ENCODE results near the gene SNAI1. TPM values are rescaled to one million over a fixed set of nuclear protein-coding genes. Genes with fewer than 3 reads are reported as not detected.

SNAI1 gene
- total RNA-seq, 2 donors from 2014 or later = 0.78 to 3.3 TPM

- no peaks in the 10 kb centered on the region for H3K27me3 ChIP-seq
- H3K9me3 ChIP-seq = no peaks in the 10 kb centered on the region
- intact Hi-C loops (cut with DNase I) = no loop called here
- H3K36me3 ChIP-seq (replicated peaks in 1 of 2; ENCODE audit: insufficient read depth in 1 of 2, low read depth in 2 of 2) = no peaks in the 10 kb centered on the region
- no peak overlapping the region for H3K4me3 ChIP-seq
- no peak for TF ChIP-seq CTCF (IDR thresholded peaks at IDR 0.05)
- H3K27ac ChIP-seq = no peak overlapping the region
- WGBS, 2 donors = 75 to 91% methylated on average over 14 to 16 of the region's 18 CpGs
- ATAC-seq = no peak
- DNase-seq = no peak
- H3K4me1 ChIP-seq = peaks cover 4% of the 10 kb centered on the region
Observed at GRCh38 chr20:49987868-49988690, 5.3 kb downstream of the SNAI1 start.

GRCh38 chr20:49989234-49990065 lies 6.7 kb downstream of the SNAI1 start:
- ATAC-seq = peak; percentile 43

GRCh38 chr20:49990271-49990720 lies 7.5 kb downstream of the SNAI1 start:
- Histone ChIP-seq H3K36me3 (replicated peaks in 1 of 2; ENCODE audit: insufficient read depth in 1 of 2, low read depth in 2 of 2) (no peaks in the 10 kb centered on the region), H3K4me1 (no peaks in the 10 kb centered on the region), H3K27ac (peak overlapping the region in 2 of 4 donors; percentile 46 to 51), H3K27me3 (no peaks in the 10 kb centered on the region), H3K4me3 (no peak overlapping the region), H3K9me3 (no peaks in the 10 kb centered on the region)
- no peak for TF ChIP-seq CTCF (IDR thresholded peaks at IDR 0.05)
- TF ChIP-seq POLR2A (IDR thresholded peaks at IDR 0.05) = no peak
- ATAC-seq (peak; percentile 29), DNase-seq (no peak)
- intact Hi-C loops (cut with DNase I) = no loop called here
- 28 to 31% methylated on average over 7 to 9 of the region's 9 CpGs for WGBS, 2 donors

More at GRCh38 chr20:49989234-49990065, 6.7 kb downstream of the SNAI1 start:
- Histone ChIP-seq H3K4me3 (no peak overlapping the region), H3K36me3 (replicated peaks in 1 of 2; ENCODE audit: insufficient read depth in 1 of 2, low read depth in 2 of 2) (no peaks in the 10 kb centered on the region), H3K4me1 (no peaks in the 10 kb centered on the region), H3K9me3 (no peaks in the 10 kb centered on the region), H3K27me3 (no peaks in the 10 kb centered on the region), H3K27ac (peak overlapping the region in 2 of 4 donors; percentile 46 to 51)
- intact Hi-C loops (cut with DNase I) = no loop called here
- WGBS, 2 donors = 61 to 67% methylated on average over 18 to 22 of the region's 22 CpGs
- TF ChIP-seq POLR2A (IDR thresholded peaks at IDR 0.05) (no peak), CTCF (IDR thresholded peaks at IDR 0.05) (no peak)
- peak; percentile 26 to 50 (median 40) for DNase-seq

GRCh38 chr20:49993301-49993751 lies 10.5 kb downstream of the SNAI1 start:
- intact Hi-C loops (cut with DNase I) = no loop called here
- no peaks in the 10 kb centered on the region for H3K27me3 ChIP-seq
- no peak overlapping the region for H3K27ac ChIP-seq
- no peaks in the 10 kb centered on the region for H3K36me3 ChIP-seq (replicated peaks in 1 of 2; ENCODE audit: insufficient read depth in 1 of 2, low read depth in 2 of 2)
- H3K4me1 ChIP-seq = peaks cover 7% of the 10 kb centered on the region
- DNase-seq (no peak), ATAC-seq (no peak)
- 67 to 69% methylated on average over 6 of the region's 6 CpGs for WGBS, 2 donors
- no peaks in the 10 kb centered on the region for H3K9me3 ChIP-seq
- TF ChIP-seq POLR2A (IDR thresholded peaks at IDR 0.05) (no peak), CTCF (IDR thresholded peaks at IDR 0.05) (no peak)
- H3K4me3 ChIP-seq = no peak overlapping the region

Measured in body of pancreas (tissue), 4 donors.